GM12892 (cell line): Measurements from ENCODE around the gene KPNA4.

Experiments
- DNase-seq: peaks from one replicate; pipeline ENCODE4 v3.0.0; 2011; ENCODE audit not compliant: insufficient read length
- FAIRE-seq: peaks from 2 replicates; lab custom pipeline; 2011; peaks lifted over from hg19 to GRCh38; lab: Jason Lieb, UNC
- POLR2A ChIP-seq: IDR thresholded peaks from 2 replicates; pipeline ENCODE4 v1.6.1; 2011; ENCODE audit warnings: low read depth, low read length, control low read depth
- POLR2AphosphoS5 ChIP-seq: IDR thresholded peaks from 2 replicates; pipeline ENCODE4 v1.6.1; 2011; ENCODE audit warnings: low read depth, low read length, control low read depth
- TAF1 ChIP-seq: IDR thresholded peaks from 2 replicates; pipeline ENCODE4 v1.6.1; 2011; ENCODE audit warnings: low read depth, mild to moderate bottlenecking, control low read depth, low read length, borderline replicate concordance

KPNA4 gene

DNA sequence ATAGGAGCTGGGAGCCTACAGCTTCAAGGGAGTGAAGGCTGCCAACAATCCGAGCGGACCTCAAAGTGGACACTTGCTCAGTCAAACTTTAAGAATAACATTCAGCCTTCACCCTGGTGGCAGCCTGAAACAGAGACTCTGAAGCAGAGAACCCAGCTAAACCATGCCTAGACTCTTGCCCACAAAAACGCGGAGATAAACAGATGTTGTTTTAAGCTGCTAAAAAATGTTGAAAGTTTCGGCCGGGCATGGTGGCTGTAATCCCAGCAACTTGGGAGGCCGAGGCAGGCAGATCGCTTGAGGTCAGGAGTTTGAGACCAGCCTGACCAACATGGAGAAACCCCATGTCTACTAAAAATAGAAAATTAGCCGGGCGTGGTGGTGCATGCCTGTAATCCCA, 86.0 kb downstream of the KPNA4 start:
- FAIRE-seq (no peak), DNase-seq (no peak)
- no peak for TF ChIP-seq POLR2A
- no peak for TF ChIP-seq TAF1
- TF ChIP-seq POLR2AphosphoS5 = no peak

DNA sequence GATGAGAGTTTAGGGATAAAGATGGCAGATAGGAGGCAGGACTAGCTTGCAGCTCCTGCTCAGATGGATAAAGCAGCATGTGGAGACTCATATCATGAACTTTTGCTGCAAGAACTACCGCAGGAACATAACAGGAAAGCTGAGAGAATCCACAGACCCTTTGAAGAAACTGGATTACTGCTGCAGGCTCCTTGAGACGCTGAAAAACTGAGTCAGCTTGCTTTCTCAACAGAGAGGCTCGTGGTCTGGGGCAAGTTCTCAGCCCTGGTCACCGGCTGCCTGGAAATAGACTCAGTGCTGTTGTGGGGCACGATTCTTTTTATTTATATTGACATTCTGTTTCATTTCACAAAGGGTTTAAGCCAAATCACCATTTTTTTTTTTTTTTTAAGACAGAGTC, 87.0 kb downstream of the KPNA4 start:
- no peak for FAIRE-seq
- no peak for TF ChIP-seq POLR2A
- no peak for TF ChIP-seq TAF1
- TF ChIP-seq POLR2AphosphoS5 = no peak
- no peak for DNase-seq

DNA sequence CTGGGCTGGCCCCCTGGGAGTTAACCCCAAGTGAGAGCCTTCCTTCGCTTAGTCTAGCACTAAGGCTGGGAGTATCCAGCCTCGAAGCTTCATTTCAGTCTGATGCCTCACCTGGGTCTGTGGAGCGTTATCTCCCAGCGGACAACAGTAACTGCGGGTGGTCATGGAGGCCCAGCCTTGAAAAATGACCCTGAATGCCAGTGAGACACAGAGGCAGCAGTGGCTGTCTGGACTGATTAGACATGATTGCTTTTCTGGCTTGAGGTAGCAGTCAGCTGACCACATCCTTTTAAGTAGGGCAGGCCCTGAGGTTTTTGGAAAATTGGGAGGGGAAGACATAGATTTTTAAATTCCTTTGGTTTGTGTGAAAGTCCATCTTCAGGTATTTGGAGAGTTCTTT, 87.6 kb downstream of the KPNA4 start:
- DNase-seq (no peak), FAIRE-seq (no peak)
- TF ChIP-seq POLR2AphosphoS5 (no peak), TAF1 (no peak), POLR2A (no peak)

DNA sequence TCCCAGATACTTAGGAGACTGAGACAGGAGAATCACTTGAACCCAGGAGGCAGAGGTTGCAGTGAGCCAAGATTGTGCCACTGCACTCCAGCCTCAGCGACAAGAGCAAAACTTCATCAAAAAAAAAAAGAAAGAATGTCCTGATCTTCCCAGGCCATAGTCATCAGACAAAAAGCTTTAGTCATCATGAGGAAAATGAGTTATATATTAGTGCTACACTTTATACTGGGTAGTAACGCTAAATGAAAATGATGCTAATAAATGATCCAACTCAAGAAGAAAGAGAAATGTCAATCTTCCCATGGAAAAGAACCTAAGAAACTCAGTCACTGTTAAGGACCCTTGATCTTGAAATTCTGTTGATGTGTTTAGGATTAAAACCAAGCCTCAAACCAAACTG, 89.5 kb downstream of the KPNA4 start:
- no peak for FAIRE-seq
- no peak for TF ChIP-seq POLR2A
- TF ChIP-seq TAF1 = no peak
- no peak for TF ChIP-seq POLR2AphosphoS5
- no peak for DNase-seq

DNA sequence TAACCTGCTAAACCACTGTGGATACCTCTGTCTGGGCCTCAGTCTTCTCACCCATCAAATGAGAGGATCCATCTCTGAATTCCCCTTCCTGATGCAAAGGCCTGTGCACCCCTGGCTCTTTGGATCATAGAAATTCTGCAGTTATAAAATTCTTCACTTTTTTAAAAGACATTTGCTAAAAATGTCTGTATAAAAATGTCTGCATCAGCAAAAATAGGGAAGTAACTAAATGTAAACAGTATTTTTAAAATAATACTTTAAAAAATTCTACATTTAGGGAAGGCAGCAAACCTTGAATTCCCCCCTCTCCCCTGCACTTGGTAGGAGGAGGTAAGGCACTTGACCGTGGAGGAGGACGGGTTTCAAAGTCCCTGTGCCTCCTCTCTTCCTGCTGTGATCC, 90.2 kb downstream of the KPNA4 start:
- no peak for TF ChIP-seq POLR2A
- no peak for TF ChIP-seq TAF1
- no peak for TF ChIP-seq POLR2AphosphoS5
- DNase-seq = no peak
- no peak for FAIRE-seq

DNA sequence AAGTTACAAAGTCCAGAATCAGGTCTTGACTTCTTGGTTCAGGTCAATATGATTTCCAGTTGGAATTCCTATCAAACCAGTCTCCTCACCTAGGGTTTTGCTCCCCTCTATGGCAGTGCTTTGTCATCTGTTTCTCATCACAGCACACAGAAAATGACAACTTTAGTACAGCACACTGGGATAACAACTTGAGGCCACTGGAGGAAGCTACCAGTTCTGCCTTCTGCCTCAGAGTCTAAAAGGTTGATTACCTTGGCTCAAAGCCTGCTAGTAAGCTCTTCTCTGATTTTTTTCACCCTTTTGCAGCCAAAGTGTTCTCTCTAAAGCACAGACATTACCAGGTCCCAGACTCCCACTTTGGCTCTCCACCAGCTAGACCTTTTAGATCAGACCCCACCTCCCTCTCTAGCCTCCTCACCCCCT, 90.9 kb downstream of the KPNA4 start:
- FAIRE-seq (no peak), DNase-seq (no peak)
- TF ChIP-seq POLR2A (no peak), TAF1 (no peak), POLR2AphosphoS5 (no peak)

DNA sequence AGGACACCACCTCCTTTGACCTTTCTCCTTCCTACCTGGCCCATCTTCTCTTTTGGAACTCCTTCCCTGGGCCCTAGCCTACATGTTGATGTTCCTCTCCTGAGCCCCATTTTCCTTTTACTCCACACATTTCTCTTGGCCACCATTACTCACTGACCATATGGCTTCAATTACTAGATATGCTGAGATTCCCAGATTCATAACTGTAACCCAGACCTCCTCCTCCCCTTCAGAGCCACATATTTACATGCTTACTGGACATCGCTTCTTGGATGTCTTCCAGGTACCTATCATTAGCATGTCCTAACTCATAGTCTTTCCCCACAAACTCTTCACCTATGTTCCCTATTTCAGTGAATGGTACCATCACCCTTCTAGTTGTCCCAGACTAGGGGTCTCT, 91.4 kb downstream of the KPNA4 start:
- DNase-seq = no peak
- no peak for FAIRE-seq
- TF ChIP-seq POLR2AphosphoS5 (no peak), POLR2A (no peak), TAF1 (no peak)

DNA sequence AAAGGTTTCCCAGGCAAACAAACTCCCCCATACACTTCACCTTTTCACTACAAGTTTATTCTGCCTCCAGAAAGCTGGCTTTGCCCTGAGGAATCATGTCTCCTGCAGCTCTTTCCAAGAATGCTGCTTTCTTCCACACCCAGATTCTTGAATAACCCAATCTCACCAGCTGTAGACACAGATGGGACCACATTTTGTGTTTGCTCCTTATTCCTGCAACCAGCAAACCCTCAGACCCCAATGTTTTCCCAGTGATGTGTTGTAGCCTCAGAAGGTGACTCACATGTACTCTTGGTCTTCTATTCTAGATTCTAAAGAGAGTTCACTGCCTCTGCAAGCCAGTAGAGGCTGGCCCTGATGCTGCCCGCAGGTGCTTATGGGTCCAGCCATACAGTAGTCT, 92.2 kb downstream of the KPNA4 start:
- FAIRE-seq (no peak), DNase-seq (no peak)
- no peak for TF ChIP-seq POLR2A
- no peak for TF ChIP-seq POLR2AphosphoS5
- no peak for TF ChIP-seq TAF1

DNA sequence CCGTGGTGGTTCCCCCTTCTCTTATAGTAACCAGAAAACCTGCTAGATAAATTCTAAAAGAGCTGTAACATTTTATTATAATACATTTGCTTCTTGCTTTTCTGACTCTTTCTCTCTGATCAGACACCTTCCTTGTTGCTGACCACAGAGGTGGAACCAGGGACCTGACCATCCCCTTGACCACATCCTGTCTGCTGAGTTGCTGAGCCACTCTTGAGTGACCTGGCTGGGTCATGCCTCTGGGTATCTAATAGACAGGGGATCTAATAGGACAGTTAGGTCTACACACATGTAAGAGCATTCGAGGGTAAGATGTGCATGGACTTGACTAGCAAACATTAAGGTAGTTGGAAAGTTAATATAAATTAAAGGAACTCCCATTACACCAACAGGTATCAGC, 93.0 kb downstream of the KPNA4 start:
- FAIRE-seq = no peak
- TF ChIP-seq POLR2AphosphoS5 = no peak
- TF ChIP-seq TAF1 = no peak
- no peak for TF ChIP-seq POLR2A
- no peak for DNase-seq

DNA sequence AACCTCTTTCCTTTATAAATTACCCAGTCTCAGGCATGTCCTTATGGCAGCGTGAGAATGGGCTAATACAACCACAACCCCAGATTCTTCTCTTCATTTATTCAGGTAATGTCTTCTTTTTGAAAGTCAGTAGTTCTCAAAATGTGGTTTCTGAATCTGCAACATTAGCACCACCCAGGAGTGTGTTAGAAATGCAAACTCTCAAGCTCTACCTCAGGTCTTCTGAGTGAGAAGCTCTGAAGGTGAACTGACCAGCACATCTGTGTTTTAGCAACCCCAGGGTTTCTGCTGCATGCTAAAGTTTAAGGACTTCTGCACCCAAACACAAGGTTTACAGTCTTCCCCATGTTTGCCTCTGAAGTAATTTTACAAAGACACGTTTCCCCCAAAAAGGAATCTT, 93.5 kb downstream of the KPNA4 start:
- no peak for TF ChIP-seq TAF1
- no peak for TF ChIP-seq POLR2AphosphoS5
- TF ChIP-seq POLR2A = no peak
- DNase-seq (no peak), FAIRE-seq (no peak)

DNA sequence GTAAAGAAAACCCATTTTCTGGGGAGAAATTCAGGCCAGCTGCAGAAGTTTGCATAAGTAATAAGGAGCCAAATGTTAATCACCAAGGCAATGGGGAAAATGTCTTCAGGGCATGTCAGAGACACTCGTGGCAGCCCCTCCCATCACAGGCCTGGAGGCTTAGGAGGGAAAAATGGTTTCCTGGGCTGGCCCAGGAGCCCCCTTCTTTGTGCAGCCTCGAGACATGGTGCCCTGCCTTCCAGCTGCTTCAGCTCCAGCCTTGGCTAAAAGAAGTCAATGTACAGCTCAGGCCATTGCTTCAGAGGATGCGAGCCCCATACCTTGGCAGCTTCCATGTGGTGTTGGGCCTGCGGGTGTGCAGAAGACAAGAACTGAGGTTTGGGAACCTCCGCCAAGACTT, 95.2 kb downstream of the KPNA4 start:
- no peak for FAIRE-seq
- DNase-seq = no peak
- TF ChIP-seq POLR2A = no peak
- no peak for TF ChIP-seq TAF1
- TF ChIP-seq POLR2AphosphoS5 = no peak

DNA sequence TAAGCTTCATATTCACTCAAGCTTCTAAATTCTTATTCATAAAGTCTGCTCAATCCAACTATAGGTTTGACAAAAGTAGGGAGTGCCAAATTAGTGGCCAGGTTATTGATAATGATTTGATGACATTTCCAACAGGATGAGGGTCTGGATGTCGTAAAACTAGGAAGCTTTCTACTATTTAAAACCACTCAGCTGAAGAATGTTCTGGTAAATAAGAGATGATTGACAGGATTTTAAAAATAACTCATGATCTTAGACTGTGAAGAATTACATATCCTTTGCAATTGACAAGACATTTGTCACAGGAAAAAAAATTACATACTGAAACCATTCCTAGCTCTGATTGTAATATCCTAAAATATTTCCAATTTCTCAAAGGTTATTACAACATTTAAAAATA, 100.4 kb downstream of the KPNA4 start:
- no peak for FAIRE-seq
- DNase-seq = no peak
- no peak for TF ChIP-seq POLR2A
- no peak for TF ChIP-seq TAF1
- no peak for TF ChIP-seq POLR2AphosphoS5

DNA sequence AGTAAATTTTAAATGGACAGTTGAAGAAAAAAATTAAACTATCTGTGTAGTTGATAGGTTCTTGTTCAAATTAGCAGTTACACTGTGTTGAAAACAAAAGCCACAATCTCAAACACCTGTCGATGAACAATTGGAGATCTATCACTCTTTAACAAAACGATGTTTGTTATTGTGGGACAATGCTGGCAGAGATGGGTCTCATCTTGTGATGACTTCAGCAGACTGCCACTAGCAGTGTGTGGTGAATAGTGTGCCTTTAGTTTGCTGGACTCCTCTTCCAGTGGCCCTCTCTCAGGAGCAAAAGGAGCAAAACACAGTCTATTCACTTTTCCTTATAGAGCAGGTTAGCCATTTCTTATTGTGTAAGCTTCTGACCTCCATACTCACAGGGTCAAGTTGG, 101.0 kb downstream of the KPNA4 start:
- DNase-seq (no peak), FAIRE-seq (peak; percentile 24)
- TF ChIP-seq POLR2A (no peak), TAF1 (no peak), POLR2AphosphoS5 (no peak)

DNA sequence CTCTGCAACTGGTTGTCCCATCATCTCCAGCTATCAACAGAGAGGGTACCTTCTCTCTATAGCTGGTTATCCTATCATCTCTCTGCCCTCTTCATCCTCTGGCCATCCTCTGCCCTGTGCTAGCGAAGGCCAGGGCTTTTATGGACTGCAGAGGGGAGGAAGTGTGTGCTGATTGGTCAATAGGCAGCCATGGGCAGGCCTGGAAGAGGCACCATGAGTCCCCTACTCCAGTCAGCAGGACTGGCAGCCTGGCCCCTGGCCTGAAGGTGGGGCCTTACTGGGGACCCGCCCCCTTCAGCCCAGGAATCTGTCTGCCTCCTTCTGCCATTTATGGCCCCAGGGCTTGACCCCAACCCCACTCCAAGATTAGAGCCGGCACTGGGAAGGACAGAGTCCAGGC, 105.3 kb downstream of the KPNA4 start:
- no peak for FAIRE-seq
- TF ChIP-seq TAF1 (no peak), POLR2AphosphoS5 (no peak), POLR2A (no peak)
- DNase-seq = no peak
